Skin epidermis (tissue), 12 donors: Measurements from ENCODE around the gene TMEM259.
"Not testable (repeated sequence)": the region's sequence is repeated elsewhere in the genome, so short reads cannot be mapped to it uniquely, and the experiment has no call there.

Source experiments
- H3K27ac ChIP-seq, 21 experiments: fragments of 200-600 bp; sonication (generic) in 11 of 21; one replicate each; pipeline ENCODE4 v1.5.0; 2020; ENCODE audit warnings: mild to moderate bottlenecking in 3 of 21, inconsistent platforms in 2 of 21, moderate library complexity in 2 of 21
- H3K4me3 ChIP-seq, 7 experiments: fragments of 200-600 bp; sonication (generic) in 2 of 7; one replicate each; pipeline ENCODE4 v1.5.0; 2020; ENCODE audit warnings: inconsistent platforms in 2 of 7, mild to moderate bottlenecking in 2 of 7, moderate library complexity in 1 of 7

Gene TMEM259

DNA sequence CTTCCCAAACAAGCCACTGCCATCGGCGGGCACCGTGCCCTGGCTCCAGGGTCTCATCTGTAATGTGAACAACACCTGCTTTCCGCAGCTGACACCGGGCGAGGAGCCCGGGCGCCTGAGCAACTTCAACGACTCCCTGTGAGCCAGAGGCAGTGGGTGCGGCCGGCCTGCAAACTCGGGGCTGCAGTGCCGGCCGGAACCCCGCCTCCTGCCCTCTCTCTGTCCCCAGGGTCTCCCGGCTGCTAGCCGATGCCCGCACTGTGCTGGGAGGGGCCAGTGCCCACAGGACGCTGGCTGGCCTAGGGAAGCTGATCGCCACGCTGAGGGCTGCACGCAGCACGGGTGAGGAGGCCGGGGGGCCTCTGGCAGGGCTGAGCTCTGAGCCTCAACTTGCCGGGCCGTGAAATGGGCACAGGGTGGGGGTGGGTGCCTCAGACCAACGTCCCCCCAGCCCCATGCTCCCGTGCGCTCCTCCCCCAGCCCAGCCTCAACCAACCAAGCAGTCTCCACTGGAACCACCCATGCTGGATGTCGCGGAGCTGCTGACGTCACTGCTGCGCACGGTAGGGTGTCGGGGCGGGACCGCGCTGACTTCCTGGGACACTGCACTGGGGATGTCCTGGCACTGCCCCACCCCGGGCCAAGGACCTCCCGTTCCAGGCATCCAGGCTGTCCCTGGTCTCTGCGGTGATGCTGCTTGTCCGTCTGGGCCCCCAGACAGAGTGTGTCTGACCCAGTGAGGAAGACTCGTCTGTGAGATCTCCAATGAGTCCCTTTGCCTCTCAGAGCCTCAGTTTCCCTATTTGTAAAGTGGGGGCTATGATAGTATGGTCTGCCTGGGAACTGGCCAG is 21.1 kb upstream of the TMEM259 start:
- Histone ChIP-seq H3K4me3 (peak overlapping the region in 4 of 7 experiments; percentile 2 to 60 (median 26)), H3K27ac (peak overlapping the region in 15 of 21 experiments; percentile 39 to 86 (median 69))

DNA sequence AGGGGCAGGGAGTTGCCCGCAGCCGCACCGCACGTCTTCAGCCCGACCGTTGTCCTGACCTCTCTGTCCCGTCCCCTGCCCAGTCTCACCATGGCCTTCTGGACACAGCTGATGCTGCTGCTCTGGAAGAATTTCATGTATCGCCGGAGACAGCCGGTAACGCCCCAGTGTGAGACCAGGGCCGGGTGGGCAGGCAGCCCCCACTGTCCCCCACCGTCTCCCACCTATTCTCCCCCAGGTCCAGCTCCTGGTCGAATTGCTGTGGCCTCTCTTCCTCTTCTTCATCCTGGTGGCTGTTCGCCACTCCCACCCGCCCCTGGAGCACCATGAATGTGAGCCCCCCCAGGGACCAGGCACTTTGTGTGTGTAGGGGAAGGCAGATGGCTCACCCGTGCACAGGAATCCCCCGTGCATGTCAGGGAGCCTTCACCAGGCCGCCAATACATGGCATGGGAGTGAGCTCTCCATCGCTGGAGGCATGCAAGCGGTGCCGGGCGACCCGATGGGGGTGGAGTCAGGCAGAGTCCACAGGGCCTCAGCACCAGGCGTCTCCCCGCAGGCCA is 20.4 kb upstream of the TMEM259 start:
- peak overlapping the region in 14 of 21 experiments; percentile 6 to 87 (median 63) for H3K27ac ChIP-seq
- peak overlapping the region; percentile 35 to 60 (median 47) for H3K4me3 ChIP-seq

DNA sequence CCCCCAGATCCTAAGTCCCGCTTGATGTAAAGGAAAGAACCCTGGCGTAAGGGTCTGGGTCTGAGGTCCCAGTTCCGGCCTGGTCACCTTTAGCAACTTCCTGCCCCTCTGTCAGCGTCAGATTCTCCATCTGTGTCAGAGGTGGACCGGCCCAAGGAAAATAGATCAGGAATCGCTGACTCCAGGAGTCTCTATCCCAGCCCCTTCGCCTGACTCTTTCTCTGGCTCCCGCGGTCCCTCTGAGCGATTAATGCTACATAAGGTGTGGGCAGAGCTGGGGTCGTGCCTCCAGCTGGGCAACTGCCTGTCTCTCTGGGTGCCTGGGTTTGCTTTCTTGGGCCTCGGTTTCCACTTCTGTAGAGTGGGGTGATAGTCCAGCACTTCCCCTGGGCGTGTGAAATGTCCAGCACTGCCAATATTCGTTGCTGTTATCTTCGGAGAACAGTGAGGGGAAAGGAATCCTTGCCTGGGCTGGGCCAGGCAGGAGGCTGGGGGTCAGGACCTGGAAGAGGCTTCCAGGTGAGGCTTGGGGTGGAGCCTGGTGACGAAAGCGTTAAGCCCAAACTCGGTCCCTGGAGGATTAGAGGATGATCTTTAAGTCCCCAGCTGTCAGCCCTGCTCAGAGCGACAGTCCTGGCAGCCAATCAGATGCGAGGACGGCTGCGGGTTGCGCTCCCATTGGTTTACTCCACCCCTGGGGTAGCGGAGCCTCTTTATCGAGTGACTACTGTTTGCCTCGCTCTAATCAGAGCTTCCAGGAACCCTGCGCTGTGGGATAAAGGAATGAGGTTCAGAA is 19.8 kb upstream of the TMEM259 start:
- H3K27ac ChIP-seq: peak overlapping the region in 20 of 21 experiments; percentile 19 to 87 (median 68)

DNA sequence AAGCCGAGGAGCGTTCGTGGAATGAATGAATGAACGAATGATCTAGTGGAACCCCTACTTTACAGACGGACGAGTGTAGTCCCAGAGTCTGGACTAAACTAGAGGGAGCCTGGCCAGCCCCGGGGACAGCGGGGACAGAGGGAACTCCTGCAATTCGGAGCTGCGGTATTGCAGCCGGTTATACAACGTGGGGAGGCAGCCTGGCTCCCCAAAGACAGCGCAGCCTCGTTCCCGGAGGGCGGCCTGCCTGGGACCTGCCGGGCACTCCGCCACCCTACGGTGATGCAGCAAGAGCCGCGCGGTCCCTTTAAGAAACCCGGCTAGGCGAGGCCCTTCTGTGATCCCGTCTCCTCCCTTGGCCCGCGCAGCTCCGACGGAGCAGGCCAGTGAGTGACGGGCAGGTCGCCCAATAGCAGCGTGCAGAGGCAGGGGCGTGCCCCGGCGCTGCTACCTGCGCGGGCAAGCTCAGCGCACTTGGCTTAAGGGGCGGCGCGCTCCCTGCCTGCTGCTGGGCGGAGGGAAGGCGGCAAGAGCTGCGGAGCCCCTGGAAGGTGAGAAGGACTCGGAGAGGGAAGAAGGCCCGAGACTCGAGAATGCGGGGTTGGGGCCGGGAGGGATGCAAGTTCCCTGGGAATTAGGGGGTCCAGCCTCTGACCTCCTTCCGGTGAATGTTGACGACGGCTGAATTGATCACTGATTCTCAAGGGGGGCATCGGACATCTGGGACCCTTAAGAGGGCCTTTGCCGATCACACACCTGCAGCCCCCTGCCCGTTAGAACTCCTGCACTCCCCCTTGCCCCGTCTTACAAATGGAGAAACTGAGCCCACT is 18.9 kb upstream of the TMEM259 start, which contains the start of gene ABCA7:
TSS of gene ABCA7 (plus strand) at position 462 of the 830 bp plus-strand sequence. CDS start 1,255 bp downstream, outside the sequence.
- Histone ChIP-seq H3K4me3 (peak within 1 kb of the TSS; percentile 35 to 60 (median 47)), H3K27ac (peak within 1 kb of the TSS in 20 of 21 experiments; percentile 19 to 87 (median 66))

More for the DNA sequence above, 19.8 kb upstream of the TMEM259 start:
- peak overlapping the region; percentile 35 to 60 (median 47) for H3K4me3 ChIP-seq

DNA sequence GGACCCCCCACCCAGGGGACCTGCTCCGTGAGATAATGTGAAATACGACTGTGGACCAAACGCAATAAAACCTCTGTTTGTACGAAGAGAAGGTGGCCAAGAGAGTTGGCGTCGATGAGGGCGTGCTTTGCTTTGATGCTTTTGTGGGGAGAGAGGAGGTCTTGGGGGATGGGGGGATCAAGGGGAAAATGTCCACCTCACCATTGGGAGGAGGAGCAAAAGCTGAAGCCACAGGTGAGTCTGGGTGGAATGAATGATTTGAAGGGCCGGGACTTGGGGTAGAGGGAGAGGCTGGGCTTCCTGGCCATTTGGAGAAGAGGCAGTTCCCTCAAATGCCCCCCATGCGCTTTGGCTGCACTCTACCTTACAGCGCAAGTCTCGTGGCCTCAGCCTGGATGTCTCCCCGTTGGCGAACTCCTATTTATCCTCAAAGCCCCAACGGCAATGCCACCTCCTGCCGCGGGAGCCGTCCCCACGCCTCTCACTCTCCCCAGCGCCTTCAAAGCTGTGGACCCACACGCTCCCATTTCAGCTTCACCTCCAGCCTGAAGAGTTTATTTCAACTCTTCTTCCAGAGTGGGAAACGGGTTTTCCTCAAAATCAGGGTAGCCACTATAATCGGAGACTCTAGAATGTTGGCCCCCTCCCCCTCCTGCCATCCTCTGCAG is 18.2 kb upstream of the TMEM259 start:
- peak overlapping the region in 13 of 21 experiments; percentile 17 to 87 (median 71) for H3K27ac ChIP-seq
- H3K4me3 ChIP-seq: peak overlapping the region in 5 of 7 experiments; percentile 35 to 57 (median 46)

DNA sequence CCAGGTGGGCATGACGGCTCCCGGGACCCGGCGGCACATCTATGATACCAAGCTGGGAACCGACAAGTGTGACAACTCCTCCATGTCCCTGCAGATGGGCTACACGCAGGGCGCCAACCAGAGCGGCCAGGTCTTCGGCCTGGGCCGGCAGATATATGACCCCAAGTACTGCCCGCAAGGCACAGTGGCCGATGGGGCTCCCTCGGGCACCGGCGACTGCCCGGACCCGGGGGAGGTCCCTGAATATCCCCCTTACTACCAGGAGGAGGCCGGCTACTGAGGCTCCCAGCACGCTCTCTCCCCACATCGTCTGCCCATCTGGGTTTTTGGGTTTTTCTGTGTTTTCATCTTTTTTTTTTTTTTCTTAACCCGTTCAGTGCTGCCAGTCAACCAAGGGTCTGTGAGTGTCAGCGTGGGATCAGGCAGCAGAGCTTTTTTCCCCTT is 16.7 kb upstream of the TMEM259 start:
- H3K27ac ChIP-seq: peak overlapping the region in 16 of 21 experiments; percentile 34 to 92 (median 72)
- no peak overlapping the region for H3K4me3 ChIP-seq

DNA sequence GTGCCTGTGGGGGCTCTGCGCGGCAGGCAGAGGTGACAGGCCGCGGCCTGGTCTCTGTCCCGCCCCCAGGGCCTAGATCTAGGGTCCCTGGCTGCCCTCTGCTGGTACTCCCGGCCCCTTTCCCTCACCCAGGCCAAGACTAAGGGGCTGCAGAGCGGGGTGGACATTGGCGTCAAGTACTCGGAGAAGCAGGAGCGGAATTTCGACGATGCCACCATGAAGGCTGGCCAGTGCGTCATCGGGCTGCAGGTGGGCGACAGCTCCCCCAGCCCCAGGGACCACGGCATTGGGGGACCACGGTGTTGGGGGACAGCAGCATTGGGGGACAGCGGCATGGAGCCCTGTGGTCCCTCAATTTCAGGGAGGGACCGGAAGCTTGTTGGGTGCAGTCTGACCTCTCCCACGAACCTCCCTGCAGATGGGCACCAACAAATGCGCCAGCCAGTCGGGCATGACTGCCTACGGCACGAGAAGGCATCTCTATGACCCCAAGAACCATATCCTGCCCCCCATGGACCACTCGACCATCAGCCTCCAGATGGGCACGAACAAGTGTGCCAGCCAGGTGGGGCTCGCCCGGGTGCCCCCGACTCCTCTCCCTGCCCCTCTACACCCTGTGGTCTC is 15.2 kb upstream of the TMEM259 start:
- Histone ChIP-seq H3K4me3 (no peak overlapping the region), H3K27ac (no peak overlapping the region)

DNA sequence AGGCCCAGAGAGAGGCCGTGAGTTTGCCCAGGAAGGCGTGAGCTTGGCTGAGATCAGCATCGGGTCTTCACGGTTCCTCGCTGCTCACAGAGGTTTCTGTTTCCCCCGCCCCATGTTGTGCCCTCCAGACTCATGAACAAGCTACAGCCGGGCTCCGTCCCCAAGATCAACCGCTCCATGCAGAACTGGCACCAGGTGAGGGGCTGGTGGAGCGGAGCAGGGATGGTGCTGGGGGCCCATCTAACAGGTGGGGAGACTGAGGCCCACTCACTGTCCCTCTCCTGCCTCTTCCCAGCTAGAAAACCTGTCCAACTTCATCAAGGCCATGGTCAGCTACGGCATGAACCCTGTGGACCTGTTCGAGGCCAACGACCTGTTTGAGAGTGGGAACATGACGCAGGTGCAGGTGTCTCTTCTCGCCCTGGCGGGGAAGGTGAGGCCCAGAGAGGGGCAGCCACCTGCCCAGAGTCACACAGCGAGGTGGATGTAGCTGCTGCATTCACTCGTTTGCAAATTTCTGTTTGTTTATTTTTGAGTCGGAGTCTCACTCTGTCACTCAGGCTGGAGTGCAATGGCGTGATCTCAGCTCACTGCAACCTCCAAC is 11.4 kb upstream of the TMEM259 start:
- Histone ChIP-seq H3K4me3 (no peak overlapping the region), H3K27ac (no peak overlapping the region)

DNA sequence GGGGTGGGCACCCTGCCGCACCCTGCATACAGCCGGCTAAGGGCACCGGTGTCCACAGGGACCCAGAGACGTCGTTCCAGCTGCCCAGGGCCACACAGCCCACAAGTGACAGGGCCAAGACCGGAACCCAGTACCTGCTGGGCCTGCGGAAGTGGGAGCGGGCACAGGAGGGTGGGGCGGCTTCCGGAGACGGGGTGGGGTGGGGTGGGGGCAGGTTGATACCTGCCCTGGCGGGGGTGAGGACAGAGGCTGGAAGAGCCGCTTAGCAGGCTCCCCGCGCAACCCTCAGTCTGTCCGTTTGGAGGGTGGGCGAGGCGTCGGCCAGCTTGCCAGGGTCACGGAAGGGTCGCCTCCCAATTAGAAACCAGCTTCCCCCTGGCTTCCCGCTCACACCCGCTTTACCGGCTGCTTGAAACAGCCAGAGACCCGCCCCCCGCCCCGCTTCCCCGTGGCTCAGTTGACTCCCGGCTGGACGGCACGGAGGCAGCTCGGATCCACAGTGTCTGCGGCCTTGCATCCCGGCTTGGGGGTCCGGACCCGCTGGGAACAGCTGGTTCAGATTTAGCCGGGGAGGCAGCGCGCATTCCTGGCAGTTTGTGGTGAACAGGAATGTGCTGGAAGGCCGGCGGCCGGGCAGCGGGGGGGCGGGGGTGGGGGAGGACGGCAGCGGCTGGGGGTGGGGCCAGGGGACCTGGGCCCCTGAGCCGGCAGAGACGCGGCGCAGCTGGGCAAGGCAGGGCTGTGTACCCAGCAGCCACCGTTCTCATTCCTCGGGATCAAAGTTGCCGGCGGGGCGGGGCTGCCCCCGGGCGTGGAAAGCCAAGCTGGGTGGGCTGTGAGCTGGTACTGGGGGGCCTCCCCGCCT is 7.4 kb upstream of the TMEM259 start:
- H3K27ac ChIP-seq: peak overlapping the region; percentile 20 to 99 (median 97)
- peak overlapping the region; percentile 88 to 99 (median 98) for H3K4me3 ChIP-seq

DNA sequence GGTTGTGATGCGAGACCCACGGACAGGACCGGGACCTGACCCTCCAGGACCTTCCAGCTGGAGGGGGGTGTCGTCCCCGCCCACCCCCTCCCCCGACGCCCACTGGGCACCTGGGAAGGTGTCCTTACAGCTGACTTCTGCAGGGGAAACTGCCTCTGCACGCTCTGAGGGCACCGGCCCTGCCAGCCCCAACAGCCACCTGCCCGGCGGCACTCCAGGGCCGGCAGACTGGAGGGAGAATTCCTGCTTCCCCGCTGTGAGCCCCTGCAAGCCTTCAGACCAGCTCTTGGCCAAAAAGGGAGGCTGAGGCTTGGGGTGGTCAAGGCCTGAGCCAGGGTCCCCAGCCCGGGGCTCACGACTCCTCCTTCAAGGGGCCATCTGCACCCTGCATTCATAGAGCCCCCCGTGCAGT is 6.7 kb upstream of the TMEM259 start:
- Histone ChIP-seq H3K27ac (peak overlapping the region; percentile 20 to 99 (median 97)), H3K4me3 (peak overlapping the region; percentile 88 to 99 (median 98))

DNA sequence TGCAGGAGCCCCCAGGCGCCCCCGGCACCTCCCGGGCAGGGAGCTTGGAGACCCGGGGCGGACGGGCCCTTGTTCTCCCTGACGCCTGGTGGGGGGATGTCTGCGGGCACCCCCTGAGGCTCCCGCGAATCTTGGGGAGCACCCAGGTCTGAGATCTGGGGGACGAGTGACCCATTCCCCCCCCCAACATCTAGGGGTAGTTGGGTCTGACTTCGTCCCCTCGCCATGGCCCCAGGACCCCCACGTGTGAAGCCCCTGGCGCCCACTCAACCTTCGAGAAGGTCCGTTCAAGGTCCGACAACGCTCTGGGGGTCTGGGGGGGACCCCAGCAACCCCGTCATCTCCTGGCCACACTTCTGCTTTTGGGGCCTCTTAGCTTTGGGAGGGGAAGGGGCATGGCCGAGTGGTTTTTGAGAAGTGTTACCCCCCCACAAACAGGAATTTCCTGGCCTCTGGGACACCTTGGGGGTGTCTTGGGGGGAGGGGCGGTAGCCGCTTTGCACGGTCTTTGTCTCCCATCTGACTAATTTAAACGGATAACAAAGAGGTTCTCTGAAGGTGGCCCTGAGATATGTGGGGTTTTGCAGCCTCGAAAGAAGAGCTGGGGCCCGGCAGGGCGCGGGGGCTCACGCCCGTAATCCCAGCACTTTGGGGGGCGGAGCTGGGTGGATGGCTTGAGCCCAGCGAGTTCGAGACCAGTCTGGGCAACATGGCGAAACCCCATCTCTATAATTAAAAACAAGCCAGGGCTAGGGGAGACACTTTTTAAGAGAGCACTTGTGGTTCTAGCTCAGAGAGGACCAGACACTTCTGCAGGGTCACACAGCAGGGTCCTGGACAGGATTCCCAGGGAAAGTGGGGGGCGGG is 6.1 kb upstream of the TMEM259 start:
- peak overlapping the region; percentile 88 to 99 (median 98) for H3K4me3 ChIP-seq

DNA sequence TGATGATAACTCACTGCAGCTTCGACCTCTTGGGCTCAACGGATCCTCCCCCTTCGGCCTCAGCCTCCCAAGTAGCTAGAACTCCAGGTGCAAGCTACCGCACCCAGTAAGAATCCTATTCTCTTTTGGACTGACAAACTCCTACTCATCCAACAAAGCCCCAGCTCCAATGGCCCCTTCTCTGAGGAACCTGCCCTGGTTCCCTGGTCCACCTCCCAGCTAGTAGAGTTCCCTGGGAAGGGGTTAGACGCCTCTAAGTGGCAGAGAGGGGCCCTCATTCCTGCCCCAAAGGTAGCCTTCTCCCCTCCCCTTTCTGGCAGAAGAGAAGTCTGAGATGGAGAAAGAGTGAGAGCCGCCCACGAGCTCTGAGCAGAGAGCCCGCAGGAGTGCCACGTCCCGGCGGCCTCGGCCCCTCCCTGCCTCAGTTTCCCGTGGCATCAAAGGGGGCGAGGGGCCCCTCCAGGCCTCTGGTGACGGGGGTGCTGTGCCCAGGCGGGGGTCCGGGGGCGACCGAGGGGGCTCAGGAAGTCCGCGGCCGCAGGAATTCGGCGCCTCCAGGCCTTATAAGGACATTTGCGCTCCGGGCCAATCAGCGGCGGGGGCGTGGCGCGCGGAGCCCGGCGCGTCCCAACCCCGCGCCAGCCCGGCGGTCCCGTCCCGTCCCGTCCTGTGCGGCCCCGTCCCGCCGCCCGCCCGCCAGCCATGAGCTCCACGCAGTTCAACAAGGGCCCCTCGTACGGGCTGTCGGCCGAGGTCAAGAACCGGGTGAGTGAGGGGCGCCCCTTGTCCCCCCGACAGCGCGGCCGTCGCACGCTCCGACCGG is 5.2 kb upstream of the TMEM259 start, which contains the start of gene CNN2:
TSS of gene CNN2 (plus strand) at position 649 of the 823 bp plus-strand sequence. CDS start at position 703, 54 bp downstream.
- H3K4me3 ChIP-seq: peak within 1 kb of the TSS; percentile 88 to 99 (median 98)
- H3K27ac ChIP-seq: peak within 1 kb of the TSS; percentile 71 to 99 (median 97)

More for the DNA sequence above, 6.1 kb upstream of the TMEM259 start:
- H3K27ac ChIP-seq: peak overlapping the region; percentile 71 to 99 (median 97)

DNA sequence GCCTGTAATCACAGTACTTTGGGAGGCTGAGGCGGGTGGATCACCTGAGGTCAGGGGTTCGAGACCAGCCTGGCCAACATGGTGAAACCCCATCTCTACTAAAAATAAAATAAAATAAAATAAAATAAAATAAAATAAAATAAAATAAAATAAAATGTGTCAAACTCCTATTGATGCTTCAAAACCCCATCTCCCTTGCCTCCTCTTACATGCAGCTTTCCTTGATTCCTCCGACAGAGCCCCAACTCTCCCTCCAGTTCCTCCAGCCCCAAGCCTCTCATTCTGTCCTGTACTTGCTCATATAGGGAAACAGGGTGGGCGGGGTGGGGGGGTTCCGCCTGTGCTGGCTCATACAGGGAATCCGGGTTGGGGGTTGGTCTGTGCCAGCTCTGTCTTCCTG is 4.2 kb upstream of the TMEM259 start:
- Histone ChIP-seq H3K27ac (peak overlapping the region in 1 of 21 experiments; percentile 12), H3K4me3 (peak overlapping the region in 1 of 7 experiments; percentile 99)

DNA sequence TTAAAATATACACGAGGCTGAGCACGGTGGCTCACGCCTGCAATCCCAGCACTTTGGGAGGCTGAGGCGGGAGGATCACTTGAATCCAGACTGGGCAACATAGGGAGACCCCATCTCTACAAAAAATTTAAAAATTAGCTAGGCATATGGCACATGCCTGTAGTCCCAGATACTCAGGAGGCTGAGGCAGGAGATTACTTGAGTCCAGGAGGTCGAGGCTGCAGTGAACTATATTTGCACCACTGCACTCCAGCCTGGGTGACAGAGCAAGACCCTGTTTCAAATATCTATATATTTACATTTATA is 2.9 kb upstream of the TMEM259 start:
- not testable (repeated sequence) for H3K27ac ChIP-seq

More for the DNA sequence above, 2.9 kb upstream of the TMEM259 start:
- H3K4me3 ChIP-seq: not testable (repeated sequence)
